Activated CD8-positive, alpha-beta memory T cell treated with anti-CD3 and anti-CD28 coated beads, Interleukin-2, amount 50 U/mL, for 24 hours (primary cell): Measurements from ENCODE around the gene PICALM.
"Not testable (repeated sequence)": the region's sequence is repeated elsewhere in the genome, so short reads cannot be mapped to it uniquely, and the experiment has no call there.

ENCODE experiments used
- DNase-seq: peaks from one replicate; pipeline ENCODE4 v3.0.0-alpha.2; 2020; ENCODE audit errors: extremely low read depth

PICALM gene

DNA sequence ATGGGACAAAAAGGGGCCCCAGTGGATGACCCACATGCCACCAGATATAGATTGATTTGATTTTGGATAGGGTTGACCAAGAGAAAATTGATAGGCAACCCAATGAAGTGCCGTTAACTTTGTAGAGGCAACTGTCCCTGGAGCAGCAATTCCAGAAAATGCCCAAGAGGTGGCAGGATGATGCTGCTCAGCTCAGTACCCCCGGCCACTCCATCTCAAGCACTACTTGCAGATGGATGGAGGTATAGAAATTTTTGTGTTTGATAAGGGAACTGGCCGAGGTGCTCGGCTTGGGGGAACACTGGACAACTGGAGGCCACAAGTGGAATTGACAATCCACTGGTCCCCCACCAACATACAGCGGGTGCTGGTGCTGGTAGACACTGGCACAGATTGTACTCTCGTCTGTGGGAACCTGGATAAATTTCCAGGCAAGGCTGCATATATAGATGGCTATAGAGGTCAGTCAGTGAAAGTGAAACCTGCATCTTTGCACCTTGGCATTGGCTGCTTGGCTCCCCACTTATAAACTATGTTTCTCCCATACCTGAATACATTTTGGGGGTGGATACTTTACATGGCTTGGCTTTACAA is 127.4 kb downstream of the PICALM start:
- no peak for DNase-seq

GRCh38 chr11:85939099-85940015 is 129.5 kb downstream of the PICALM start:
- DNase-seq: no peak

- DNase-seq: no peak
Measured at GRCh38 chr11:85937835-85938234, 131.0 kb downstream of the PICALM start.

DNA sequence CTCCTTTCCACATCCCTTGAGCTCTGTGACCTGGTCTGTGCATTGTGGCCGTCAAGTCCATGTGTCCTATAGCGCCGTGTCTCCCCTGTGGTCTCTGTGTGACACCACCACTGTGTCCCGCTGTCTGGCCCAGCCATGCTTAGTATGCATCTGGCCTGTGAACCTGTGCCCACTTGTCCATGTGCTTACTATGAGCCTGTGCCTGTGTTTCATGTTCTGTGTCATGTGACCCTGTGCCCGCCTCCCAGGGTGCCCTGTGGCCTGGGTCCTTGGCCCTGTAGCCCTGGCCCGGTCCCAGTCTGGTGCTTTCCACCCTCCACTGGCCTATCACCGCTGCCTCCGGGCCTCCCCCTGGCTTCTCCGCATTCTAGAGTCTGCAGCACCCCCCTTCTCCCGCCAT is 133.1 kb downstream of the PICALM start:
- no peak for DNase-seq

DNA sequence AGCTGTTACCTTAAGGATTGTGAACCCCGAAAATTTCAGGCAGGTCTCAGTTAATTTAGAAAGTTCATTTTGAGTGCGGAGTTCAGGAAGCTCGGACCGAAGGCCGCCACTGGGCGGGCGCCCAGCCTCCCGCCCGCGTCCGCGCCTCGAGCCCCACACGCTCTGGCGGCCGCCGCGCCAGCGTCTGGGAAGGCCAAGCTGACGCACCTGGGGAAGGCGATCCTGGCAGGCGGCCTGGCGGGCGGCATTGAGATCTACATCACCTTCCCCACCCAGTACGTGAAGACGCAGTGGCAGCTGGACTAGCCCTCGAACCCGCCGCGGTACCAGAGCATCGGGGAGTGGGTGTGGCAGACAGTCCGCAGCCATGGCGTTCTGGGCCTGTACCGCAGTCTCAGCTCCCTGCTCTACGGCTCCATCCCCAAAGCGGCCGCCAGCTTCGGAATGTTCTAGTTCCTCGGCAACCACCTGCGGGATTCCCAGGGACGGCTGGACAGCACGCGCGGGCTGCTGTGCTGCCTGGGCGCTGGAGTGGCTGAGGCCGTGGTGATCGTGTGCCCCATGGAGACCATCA is 134.2 kb downstream of the PICALM start:
- no peak for DNase-seq

GRCh38 chr11:85930879-85931366 is 138.0 kb downstream of the PICALM start:
- no peak for DNase-seq

DNA sequence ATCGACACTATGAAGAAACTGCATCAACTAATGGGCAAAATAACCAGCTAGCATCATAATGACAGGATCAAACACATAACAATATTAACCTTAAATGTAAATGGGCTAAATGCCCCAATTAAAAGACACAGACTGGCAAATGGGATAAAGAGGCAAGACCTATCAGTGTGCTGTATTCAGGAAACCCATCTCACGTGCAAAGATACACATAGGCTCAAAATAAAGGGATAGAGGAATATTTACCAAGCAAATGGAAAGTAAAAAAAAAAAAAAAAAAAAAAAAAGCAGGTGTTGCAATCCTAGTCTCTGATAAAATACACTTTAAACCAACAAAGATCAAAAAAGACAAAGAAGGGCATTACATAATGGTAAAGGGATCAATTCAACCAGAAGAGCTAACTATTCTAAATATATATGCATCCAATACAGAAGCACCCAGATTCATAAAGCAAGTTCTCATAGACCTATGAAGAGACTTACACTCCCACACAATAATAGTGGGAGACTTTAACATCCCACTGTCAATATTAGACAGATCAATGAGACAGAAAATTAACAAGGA is 142.2 kb downstream of the PICALM start:
- not testable (repeated sequence) for DNase-seq

DNA sequence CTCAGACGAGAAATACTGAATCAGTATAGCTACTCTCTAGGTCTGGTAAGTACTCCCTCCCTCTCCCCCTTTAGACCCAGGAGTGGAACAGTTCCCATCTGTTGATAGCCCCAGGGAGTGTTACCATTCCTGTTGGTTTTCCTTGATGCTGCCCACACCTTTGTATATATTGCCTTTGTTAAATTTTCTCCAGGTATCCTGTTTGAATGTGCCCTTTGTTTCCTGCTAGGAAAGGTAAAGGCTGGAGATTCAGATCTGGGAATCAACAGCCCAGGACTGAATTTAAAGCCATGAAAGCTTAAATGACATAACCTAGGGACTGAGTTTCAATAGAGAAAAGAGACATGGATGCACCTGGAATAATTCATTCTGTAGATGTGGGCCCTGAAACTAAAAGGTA is 145.4 kb downstream of the PICALM start:
- DNase-seq: no peak

GRCh38 chr11:85922367-85922766 is 146.5 kb downstream of the PICALM start:
- no peak for DNase-seq

DNA sequence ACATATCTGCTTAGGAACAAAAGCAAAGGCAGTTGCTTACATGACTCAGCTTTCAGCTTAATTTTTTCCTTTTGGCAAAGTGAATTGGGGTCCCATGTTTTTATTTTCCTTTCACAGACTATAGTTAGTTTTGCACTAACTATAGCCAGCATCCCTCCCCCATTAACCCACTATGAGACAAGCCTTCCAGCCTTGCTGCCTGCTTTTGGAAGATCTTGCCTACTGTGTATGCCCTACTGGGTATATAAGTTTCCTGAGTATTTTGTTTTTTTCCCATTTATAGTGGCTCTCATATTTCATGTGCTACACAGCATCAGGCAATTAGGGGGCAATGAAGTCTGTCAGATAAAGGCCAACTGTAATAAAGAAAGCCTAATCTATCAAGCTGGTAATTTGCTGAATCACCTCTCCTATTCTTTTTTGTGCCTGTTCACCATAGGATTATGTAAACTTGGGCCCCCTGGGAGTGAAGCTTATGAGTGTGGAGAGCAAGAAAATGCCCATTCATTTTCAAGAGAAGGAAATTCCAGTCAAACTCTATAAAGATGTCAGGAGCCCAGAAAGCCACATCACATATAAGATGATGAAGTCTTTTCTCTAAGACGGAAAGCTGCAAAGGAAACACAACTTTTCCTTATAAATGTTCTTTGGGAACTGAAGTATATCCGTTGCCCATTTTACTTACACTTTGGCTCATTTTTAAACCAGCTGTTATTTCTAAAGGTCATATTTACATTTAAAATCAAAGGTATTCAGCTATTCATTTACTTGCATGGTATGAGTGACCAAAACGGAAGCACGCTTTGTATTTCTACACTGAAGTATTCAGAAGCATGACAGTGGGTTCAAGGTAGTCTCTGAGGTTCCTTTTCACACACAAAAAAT is 149.7 kb downstream of the PICALM start:
- DNase-seq: no peak

- no peak for DNase-seq
Measured at GRCh38 chr11:85914425-85914824, 154.5 kb downstream of the PICALM start.

DNA sequence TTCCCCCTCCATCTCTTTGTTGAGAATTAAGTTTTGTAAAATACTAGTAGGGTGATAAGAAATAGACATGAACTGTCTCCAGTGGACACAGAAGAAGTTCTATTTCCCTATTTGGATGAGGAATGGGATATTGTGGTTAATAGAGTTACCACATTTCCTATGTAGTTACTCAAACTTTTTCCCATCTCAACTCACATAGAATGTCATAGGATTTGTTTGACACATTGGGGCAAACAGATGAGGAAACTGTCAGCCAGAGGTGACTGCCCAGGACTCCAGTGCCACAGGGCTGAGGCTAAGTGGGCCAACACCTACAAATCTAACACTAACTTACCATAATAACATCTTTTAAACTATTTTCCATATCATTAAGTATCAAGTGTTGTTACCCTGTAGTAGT is 155.4 kb downstream of the PICALM start:
- no peak for DNase-seq

GRCh38 chr11:85912414-85912813 is 156.5 kb downstream of the PICALM start:
- no peak for DNase-seq
